GM12878 (cell line): ENCODE measurements around the gene ADARB1. TPM values are rescaled to one million over a fixed set of nuclear protein-coding genes. Genes with fewer than 3 reads are reported as not detected.

Experiments
- ATAC-seq: fragments of 200-7000 bp; cut with Tn5 transposase; 3 replicates; pipeline ENCODE4 v1.9.1; 2020; ENCODE audit warnings: mild to moderate bottlenecking, moderate library complexity
- BruUV-seq: library from RNA; stranded (reverse); fragments of 400-500 nt; replicated peaks from 2 replicates; lab custom pipeline; 2021; lab: Mats Ljungman, UMichigan
- CTCF ChIA-PET: fragments of 300-600 bp; sonication (Branson Sonifier 250); formaldehyde crosslinking; extraction: SDS; loops from one replicate; lab custom pipeline; 2021; ENCODE audit warnings: inconsistent platforms; lab: Yijun Ruan, JAX
- POLR2A ChIA-PET: fragments of 350-600 bp; formaldehyde crosslinking; extraction: SDS; loops from one replicate; lab custom pipeline; 2021; ENCODE audit warnings: inconsistent platforms; lab: Charles Lee
- RAD21 ChIA-PET: fragments of 300-600 bp; sonication (Branson Sonifier 250); formaldehyde crosslinking; loops from one replicate; lab custom pipeline; 2023; ENCODE audit warnings: antibody characterized with exemption; ENCODE audit not compliant: unreplicated experiment; lab: Charles Lee
- SMC1A ChIA-PET: fragments of 300-600 bp; sonication (Branson Sonifier 250); formaldehyde crosslinking; loops from one replicate; lab custom pipeline; 2023; ENCODE audit not compliant: unreplicated experiment, uncharacterized antibody; lab: Charles Lee
- DNase-seq: peaks from one replicate; pipeline ENCODE4 v3.0.0-alpha.2; 2011; ENCODE audit warnings: low read depth, low spot score
- FAIRE-seq: peaks from 3 replicates; lab custom pipeline; 2011; peaks lifted over from hg19 to GRCh38; lab: Jason Lieb, UNC
- H2AFZ ChIP-seq: 2 replicates; pipeline ENCODE4 v1.6.0; 2011; ENCODE audit warnings: low read depth, low read length, control low read depth; ENCODE audit not compliant: control insufficient read depth
- H3K27ac ChIP-seq: 2 replicates; pipeline ENCODE4 v1.5.1; 2011; ENCODE audit warnings: control low read depth; ENCODE audit not compliant: control insufficient read depth, insufficient read depth
- H3K27me3 ChIP-seq, 2 experiments: replicated peaks in 1 of 2; 2 replicates each; pipeline versions ENCODE4 v1.6.0 to v1.6.1; 2011; ENCODE audit warnings: low read length in 1 of 2; ENCODE audit not compliant: control insufficient read depth in 2 of 2, insufficient read depth in 2 of 2
- H3K36me3 ChIP-seq, 2 experiments: 2 replicates each; pipeline ENCODE4 v1.5.1; 2011; ENCODE audit warnings: low read length in 1 of 2; ENCODE audit not compliant: control insufficient read depth in 2 of 2, insufficient read depth in 2 of 2
- H3K4me1 ChIP-seq: 2 replicates; pipeline ENCODE4 v1.6.1; 2011; ENCODE audit warnings: mild to moderate bottlenecking, low read length, moderate library complexity, mixed read lengths; ENCODE audit not compliant: control insufficient read depth, insufficient read depth
- H3K4me2 ChIP-seq: 2 replicates; pipeline ENCODE4 v1.6.0; 2011; ENCODE audit warnings: control low read depth; ENCODE audit not compliant: control insufficient read depth, insufficient read depth
- H3K4me3 ChIP-seq: fragments of 200-600 bp; sonication (generic); 2 replicates; pipeline ENCODE4 v1.5.1; 2016
- H3K79me2 ChIP-seq: 2 replicates; pipeline ENCODE4 v1.6.0; 2011; ENCODE audit warnings: low read length; ENCODE audit not compliant: control insufficient read depth, insufficient read depth
- H3K9ac ChIP-seq: 2 replicates; pipeline ENCODE4 v1.8.0; 2011; ENCODE audit warnings: low read length, control low read depth, mixed read lengths; ENCODE audit not compliant: control insufficient read depth, insufficient read depth
- H3K9me3 ChIP-seq: replicated peaks from 3 replicates; pipeline ENCODE4 v1.5.1; 2011; ENCODE audit warnings: mild to moderate bottlenecking, low read length; ENCODE audit not compliant: control insufficient read depth, insufficient read depth
- H4K20me1 ChIP-seq: 2 replicates; pipeline ENCODE4 v1.6.0; 2011; ENCODE audit not compliant: control insufficient read depth, insufficient read depth
- ETV6 ChIP-seq, 2 experiments: fragments of 450-650 bp in 1 of 2; IDR thresholded peaks in 1 of 2; conservative IDR thresholded peaks in 1 of 2; 2 replicates each; pipeline ENCODE4 v1.6.1; 2014; ENCODE audit warnings: antibody characterized with exemption in 1 of 2, borderline replicate concordance in 1 of 2, low read depth in 1 of 2, mild to moderate bottlenecking in 1 of 2, moderate library complexity in 1 of 2
- MEF2B ChIP-seq: fragments of 450-650 bp; IDR thresholded peaks from 2 replicates; pipeline ENCODE4 v1.6.1; 2018; ENCODE audit warnings: mild to moderate bottlenecking, moderate library complexity; ENCODE audit not compliant: partially characterized antibody, poor library complexity, severe bottlenecking
- ZNF622 ChIP-seq: fragments of 450-650 bp; IDR thresholded peaks from 2 replicates; pipeline ENCODE4 v1.6.1; 2017; ENCODE audit warnings: mild to moderate bottlenecking, inconsistent platforms
- WGBS: methylation state at CpG from one replicate; pipeline ENCODE4 v1.1.6; 2016; ENCODE audit warnings: low lambda C conversion rate; ENCODE audit not compliant: insufficient replicate concordance, insufficient coverage; ENCODE audit errors: missing lambda C conversion rate; 5-methylcytosine and 5-hydroxymethylcytosine counted together
- in situ Hi-C: fragments of 300-500 bp; cut with MboI; formaldehyde crosslinking; loops from 9 replicates; pipeline ENCODE4 v1.14.3; 2018; ENCODE audit warnings: mixed read lengths
- intact Hi-C: fragments of 100-400 bp; cut with micrococcal nuclease; formaldehyde crosslinking; loops from one replicate; pipeline ENCODE4 v1.14.2; 2022; ENCODE audit not compliant: unreplicated experiment
- polyA plus RNA-seq, 11 experiments: library from polyadenylated mRNA; depleted of rRNA in 4 of 11; unstranded in 6 of 11; stranded (reverse) in 5 of 11; fragments of >200 nt; fragmentation: Nextera tagmentation in 4 of 11; fragmentation: Illumina TruSeq in 1 of 11; extraction: Ambion mirVana in 4 of 11; extraction: Trizol in 1 of 11; gene quantifications; 1 replicate in 1 of 11; 2 replicates in 10 of 11; pipeline versions ENCODE4 v1.2.1 to v1.2.3, GENCODE V29; 2011 to 2016; ENCODE audit warnings: inconsistent platforms in 2 of 11, missing spikeins in 2 of 11, low read depth in 1 of 11
- total RNA-seq, 4 experiments: library from RNA; depleted of rRNA in 3 of 4; stranded (reverse); fragments of >200 nt in 3 of 4; fragmentation: Illumina TruSeq in 1 of 4; extraction: Trizol in 1 of 4; gene quantifications; 2 replicates each; pipeline versions ENCODE4 v1.2.1 to v1.2.3, GENCODE V29; 2013 to 2021
- TF ChIP-seq, protein P1 (sequence below): IDR thresholded peaks from 2 replicates; pipeline ENCODE4 v1.6.1; 2012; ENCODE audit warnings: mild to moderate bottlenecking, low read depth, low read length

The ADARB1 gene
- total and polyA plus RNA-seq, 10 of the 15 experiments (the other 5 are each of a cell fraction or from before 2014, with no cell fraction given), result 5.7 to 61.7 (median 25.3) TPM

DNA sequence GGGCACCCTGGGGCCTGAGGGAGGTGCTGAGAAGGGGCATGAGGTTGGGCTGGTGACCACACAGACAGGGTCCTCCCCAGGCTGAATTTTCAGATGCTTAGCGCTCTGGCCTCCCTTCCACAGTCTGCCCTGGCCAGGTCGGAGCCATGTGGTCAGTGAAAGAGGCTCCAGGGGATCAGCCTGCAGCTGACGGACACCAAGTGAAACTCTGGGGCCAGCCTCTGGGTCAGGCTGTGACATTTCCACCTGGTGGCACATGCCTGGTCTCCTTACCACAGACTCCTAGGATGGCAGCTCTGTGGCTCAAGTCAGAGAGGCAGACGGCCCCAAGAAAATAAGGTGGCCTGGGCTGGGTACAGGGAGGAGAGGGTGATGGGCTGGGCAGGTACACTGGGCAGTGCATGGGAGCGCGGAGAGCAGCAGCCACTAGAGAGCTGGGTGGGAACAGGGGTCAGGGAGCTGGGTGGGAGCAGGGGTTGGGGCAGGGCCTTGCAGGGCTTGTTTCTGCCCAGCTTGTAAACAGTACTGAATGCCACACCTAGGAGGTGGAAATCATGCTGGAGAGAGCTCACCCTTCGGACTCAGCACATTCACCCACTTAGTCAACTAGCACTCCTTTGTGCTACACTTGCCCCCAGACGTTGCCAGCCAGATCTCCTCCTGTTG lies 20.7 kb upstream of the ADARB1 start:
- Histone ChIP-seq H3K9ac (no peak overlapping the region), H3K27me3 (peaks cover 0 to 5% of the 10 kb centered on the region in 2 experiments; a peak in 2 of 4 replicates), H3K36me3 (no peaks in the 10 kb centered on the region), H3K4me3 (no peak overlapping the region), H3K27ac (no peak overlapping the region), H4K20me1 (no peaks in the 10 kb centered on the region), H3K9me3 (no peaks in the 10 kb centered on the region), H3K4me2 (no peak overlapping the region), H3K79me2 (no peaks in the 10 kb centered on the region)
- in situ Hi-C loops, result no loop called here
- CTCF ChIA-PET, result interaction anchor here (1.2 to 1.8 kb wide), 2 partner anchors 75 to 84 kb away, joined by 3 to 9 read pairs; no protein-coding TSS in a partner anchor
- SMC1A ChIA-PET, result interaction anchor here (1.3 to 1.4 kb wide), 2 partner anchors 8 to 49 kb away, joined by 4 read pairs; no protein-coding TSS in a partner anchor
- FAIRE-seq (no peak), ATAC-seq (no peak), DNase-seq (no peak)
- intact Hi-C loops, result no loop called here
- POLR2A ChIA-PET, result no interaction called here
- no TSS peak for BruUV-seq
- WGBS, result 26% methylated on average over 8 of the region's 8 CpGs
- RAD21 ChIA-PET, result interaction anchor here (1.1 kb wide), 1 partner anchor 77 kb away, joined by 3 read pairs; no protein-coding TSS in a partner anchor
- TF ChIP-seq ETV6 (conservative IDR thresholded peaks at IDR 0.05 in 1 of 2, IDR thresholded peaks at IDR 0.05 in 1 of 2; ENCODE audit: borderline replicate concordance in 1 of 2, low read depth in 1 of 2) (no peak), ZNF622 (no peak), MEF2B (no peak)
- TF ChIP-seq, protein P1, sequence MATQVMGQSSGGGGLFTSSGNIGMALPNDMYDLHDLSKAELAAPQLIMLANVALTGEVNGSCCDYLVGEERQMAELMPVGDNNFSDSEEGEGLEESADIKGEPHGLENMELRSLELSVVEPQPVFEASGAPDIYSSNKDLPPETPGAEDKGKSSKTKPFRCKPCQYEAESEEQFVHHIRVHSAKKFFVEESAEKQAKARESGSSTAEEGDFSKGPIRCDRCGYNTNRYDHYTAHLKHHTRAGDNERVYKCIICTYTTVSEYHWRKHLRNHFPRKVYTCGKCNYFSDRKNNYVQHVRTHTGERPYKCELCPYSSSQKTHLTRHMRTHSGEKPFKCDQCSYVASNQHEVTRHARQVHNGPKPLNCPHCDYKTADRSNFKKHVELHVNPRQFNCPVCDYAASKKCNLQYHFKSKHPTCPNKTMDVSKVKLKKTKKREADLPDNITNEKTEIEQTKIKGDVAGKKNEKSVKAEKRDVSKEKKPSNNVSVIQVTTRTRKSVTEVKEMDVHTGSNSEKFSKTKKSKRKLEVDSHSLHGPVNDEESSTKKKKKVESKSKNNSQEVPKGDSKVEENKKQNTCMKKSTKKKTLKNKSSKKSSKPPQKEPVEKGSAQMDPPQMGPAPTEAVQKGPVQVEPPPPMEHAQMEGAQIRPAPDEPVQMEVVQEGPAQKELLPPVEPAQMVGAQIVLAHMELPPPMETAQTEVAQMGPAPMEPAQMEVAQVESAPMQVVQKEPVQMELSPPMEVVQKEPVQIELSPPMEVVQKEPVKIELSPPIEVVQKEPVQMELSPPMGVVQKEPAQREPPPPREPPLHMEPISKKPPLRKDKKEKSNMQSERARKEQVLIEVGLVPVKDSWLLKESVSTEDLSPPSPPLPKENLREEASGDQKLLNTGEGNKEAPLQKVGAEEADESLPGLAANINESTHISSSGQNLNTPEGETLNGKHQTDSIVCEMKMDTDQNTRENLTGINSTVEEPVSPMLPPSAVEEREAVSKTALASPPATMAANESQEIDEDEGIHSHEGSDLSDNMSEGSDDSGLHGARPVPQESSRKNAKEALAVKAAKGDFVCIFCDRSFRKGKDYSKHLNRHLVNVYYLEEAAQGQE, result no peak
- TF ChIP-seq, all 136 proteins: peak for 0
- no peak overlapping the region for H2AFZ ChIP-seq
- H3K4me1 ChIP-seq, result no peaks in the 10 kb centered on the region
